ENCODE data around the gene TRABD2B. TPM values are rescaled to one million over a fixed set of nuclear protein-coding genes. Genes with fewer than 3 reads are reported as not detected.

TRABD2B gene
- total RNA-seq, 4 donors from 2014 or later, result 0.63 to 3.1 (median 1.7) TPM

DNA sequence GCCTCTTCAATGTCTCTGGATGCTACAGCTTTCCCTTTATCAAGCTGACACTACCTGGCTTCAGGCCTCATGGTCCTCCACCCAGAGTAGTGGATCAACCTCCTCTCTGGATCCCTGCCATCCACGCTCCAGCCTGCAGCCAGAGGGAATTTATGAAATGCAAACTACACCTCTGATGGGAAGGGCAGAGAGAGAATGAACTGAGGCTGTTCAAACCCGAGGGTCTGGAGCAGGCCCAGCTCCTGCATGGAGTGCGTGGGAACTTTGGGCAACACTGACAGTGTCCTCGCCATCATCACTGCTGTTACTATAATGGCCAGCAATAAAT lies 157.8 kb downstream of the TRABD2B start:
- DNase-seq (ENCODE audit: low spot score in 2 of 2), result peak in 1 of 2 donors; percentile 74
- no peak for TF ChIP-seq POLR2A (IDR thresholded peaks at IDR 0.05)
- TF ChIP-seq, protein P1, sequence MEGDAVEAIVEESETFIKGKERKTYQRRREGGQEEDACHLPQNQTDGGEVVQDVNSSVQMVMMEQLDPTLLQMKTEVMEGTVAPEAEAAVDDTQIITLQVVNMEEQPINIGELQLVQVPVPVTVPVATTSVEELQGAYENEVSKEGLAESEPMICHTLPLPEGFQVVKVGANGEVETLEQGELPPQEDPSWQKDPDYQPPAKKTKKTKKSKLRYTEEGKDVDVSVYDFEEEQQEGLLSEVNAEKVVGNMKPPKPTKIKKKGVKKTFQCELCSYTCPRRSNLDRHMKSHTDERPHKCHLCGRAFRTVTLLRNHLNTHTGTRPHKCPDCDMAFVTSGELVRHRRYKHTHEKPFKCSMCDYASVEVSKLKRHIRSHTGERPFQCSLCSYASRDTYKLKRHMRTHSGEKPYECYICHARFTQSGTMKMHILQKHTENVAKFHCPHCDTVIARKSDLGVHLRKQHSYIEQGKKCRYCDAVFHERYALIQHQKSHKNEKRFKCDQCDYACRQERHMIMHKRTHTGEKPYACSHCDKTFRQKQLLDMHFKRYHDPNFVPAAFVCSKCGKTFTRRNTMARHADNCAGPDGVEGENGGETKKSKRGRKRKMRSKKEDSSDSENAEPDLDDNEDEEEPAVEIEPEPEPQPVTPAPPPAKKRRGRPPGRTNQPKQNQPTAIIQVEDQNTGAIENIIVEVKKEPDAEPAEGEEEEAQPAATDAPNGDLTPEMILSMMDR (IDR thresholded peaks at IDR 0.05), result no peak
- H3K4me3 ChIP-seq (ENCODE audit: low read depth, poor library complexity, severe bottlenecking), result no peak overlapping the region
- intact Hi-C loops (cut with DNase I; ENCODE audit: low total_unique reads), result no loop called here
- WGBS, 2 donors, result 49 to 61% methylated on average over 4 of the region's 4 CpGs

DNA sequence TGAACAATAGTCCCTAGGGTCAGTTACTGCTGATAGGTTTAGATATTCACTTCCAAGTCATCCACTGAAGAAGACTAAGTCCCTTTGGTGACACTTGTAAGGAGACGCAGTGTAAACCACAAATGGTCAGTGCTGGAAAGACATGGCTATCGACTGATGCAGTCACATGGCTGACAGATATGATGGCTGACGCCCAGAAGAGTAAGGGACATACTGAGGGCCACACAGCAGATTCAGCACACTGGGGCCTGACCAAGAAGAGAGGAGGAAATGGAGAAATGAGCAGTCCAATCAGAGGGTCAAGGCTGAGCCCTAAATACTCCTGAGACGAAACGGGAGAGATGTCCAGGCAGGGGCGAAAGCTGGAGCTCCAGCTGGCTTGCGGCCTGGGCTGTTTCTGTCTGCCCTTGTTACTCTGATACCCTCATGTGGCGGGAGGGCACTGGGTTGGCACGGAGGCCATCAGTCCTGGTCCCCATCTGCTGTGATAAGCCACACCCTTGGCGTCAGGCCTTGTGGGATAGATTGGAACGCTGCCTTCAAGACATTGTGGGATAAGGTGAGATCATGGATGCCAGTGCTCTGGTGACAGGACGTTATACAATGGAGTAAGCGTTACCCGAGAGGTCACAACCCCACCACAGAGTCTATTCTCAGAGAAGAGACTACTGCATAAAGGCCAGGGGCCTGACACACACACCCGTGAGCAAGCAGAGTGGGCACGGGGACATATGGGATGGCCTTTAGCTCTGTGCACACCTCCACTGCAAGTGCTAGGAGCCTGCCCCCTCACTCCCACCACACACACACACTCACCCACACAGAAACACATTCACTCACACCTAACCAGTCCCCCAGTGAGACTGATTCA lies 158.4 kb downstream of the TRABD2B start:
- TF ChIP-seq, protein P1 (IDR thresholded peaks at IDR 0.05), result no peak
- TF ChIP-seq POLR2A (IDR thresholded peaks at IDR 0.05), result no peak
- DNase-seq (ENCODE audit: low spot score in 2 of 2), result peak in 1 of 2 donors; percentile 75
- intact Hi-C loops (cut with DNase I; ENCODE audit: low total_unique reads), result no loop called here
- no peak overlapping the region for H3K4me3 ChIP-seq (ENCODE audit: low read depth, poor library complexity, severe bottlenecking)
- WGBS, 2 donors, result 83 to 86% methylated on average over 16 of the region's 16 CpGs

DNA sequence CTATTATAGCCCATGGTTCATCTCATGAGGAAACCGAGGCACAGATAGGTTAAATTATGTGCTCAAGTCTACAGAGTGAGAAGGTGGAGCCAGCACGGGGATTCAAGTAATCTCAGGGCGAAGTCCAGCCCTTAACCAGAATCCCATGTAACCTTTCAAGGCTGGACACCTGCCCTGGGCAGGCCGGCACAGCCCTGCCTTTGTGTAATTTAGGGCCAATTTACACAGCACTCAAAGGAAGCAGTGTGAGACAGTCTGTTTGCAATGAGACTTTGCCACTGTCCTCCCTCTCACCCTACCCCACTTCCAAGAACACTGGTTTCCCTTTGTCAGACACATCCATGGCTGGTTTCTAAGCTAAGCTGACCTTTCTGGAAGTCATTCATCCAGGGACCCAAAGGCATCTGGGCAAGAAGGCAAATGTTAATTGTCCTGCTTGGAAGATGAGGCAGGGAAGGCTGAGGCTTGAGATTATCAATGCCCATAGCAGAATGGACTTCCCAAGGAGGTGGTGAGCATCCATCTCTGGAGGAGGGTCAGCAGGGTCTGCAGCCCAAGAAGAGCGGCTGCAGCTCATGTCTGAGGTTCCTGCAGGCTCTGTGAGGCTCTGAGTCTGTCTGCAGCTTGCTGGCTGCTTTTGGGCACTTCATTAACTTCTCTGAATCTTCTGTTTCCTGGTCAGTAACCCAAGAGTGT lies 159.2 kb downstream of the TRABD2B start:
- TF ChIP-seq, protein P1 (IDR thresholded peaks at IDR 0.05), result no peak
- TF ChIP-seq POLR2A (IDR thresholded peaks at IDR 0.05), result no peak
- intact Hi-C loops (cut with DNase I; ENCODE audit: low total_unique reads), result no loop called here

DNA sequence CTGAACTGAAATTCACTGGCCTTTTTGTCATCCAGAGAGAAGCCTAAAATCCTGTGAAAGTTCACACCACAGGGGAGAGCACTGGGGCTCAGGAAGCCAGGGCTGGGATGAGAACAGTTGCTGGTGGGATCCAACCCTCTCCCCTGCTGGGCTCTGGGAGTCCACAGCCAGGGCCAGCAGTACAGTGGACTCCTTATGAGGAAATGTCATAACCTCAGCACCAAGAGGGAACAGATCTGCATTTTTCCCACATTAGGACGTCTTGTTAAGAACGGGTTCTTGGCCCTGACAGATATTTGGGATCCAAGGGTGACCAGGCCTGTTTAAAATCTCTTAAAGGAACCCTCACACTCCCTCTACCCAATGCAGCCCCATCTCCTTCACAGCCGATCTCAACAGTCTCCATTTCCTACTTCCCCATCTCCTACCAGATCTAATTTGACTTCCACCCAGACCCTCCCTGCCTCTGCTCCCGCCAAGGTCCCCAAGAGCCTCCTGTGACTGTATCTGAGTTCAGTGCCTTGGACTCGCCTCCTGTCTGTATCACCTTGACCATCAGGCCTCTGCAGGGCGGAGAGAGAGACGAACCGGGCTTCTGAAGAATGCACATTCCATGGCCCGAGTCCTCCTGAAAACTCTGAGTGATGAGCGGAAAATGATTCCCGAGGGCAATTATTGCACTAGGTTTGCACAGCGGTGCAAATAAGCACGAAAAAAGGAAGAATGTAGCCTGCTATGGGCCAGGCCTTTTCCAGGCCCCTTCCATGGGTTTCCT lies 159.9 kb downstream of the TRABD2B start:
- H3K4me3 ChIP-seq (ENCODE audit: low read depth, poor library complexity, severe bottlenecking), result no peak overlapping the region
- intact Hi-C loops (cut with DNase I; ENCODE audit: low total_unique reads), result no loop called here
- TF ChIP-seq, protein P1 (IDR thresholded peaks at IDR 0.05), result no peak
- TF ChIP-seq POLR2A (IDR thresholded peaks at IDR 0.05), result no peak
- DNase-seq (ENCODE audit: low spot score in 2 of 2), result no peak
- WGBS, 2 donors, result 81 to 84% methylated on average over 13 of the region's 13 CpGs

More for the DNA sequence above, 159.2 kb downstream of the TRABD2B start:
- DNase-seq (ENCODE audit: low spot score in 2 of 2), result peak in 1 of 2 donors; percentile 25
- 78 to 95% methylated on average over 5 of the region's 5 CpGs for WGBS, 2 donors
- no peak overlapping the region for H3K4me3 ChIP-seq (ENCODE audit: low read depth, poor library complexity, severe bottlenecking)

DNA sequence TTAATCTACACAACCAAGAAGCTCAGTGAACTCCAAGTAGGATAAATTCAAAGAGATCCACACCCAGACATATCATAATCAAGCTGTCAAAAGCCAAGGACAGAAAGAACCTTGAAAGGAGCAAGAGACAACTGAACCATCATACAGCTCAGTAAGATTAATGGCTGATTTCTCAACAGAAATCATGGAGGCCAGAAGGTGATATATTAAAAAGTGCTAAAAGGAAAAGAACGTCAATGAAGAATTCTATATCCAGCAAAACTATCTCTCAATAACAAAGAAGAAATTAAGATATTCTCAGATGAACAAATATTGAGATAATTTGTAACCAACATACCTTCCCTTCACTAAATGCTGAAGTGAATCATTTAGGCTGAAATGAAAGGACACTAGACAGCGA lies 161.8 kb downstream of the TRABD2B start:
- intact Hi-C loops (cut with DNase I; ENCODE audit: low total_unique reads), result no loop called here
- no peak for DNase-seq (ENCODE audit: low spot score in 2 of 2)
- H3K4me3 ChIP-seq (ENCODE audit: low read depth, poor library complexity, severe bottlenecking), result no peak overlapping the region
- 93 to 94% methylated on average over 2 of the region's 2 CpGs for WGBS, 2 donors
- TF ChIP-seq, protein P1 (IDR thresholded peaks at IDR 0.05), result no peak
- no peak for TF ChIP-seq POLR2A (IDR thresholded peaks at IDR 0.05)

All from lower leg skin (tissue), 4 donors.